Measurements from ENCODE around the gene VSTM2B.
A peak's percentile ranks its signal among the peaks of the same experiment; 100 is the strongest.

Gene VSTM2B

GRCh38 chr19:29590278-29590677 is 64.5 kb downstream of the VSTM2B start:
- Histone ChIP-seq H3K4me2 (no peak overlapping the region), H3K36me3 (no peaks in the 10 kb centered on the region), H4K20me1 (no peaks in the 10 kb centered on the region), H3K27me3 (no peaks in the 10 kb centered on the region), H3K9ac (no peak overlapping the region), H3K9me3 (replicated peaks in 1 of 11) (peaks cover 18 to 26% (median 23%) of the 10 kb centered on the region in 11 experiments), H3K4me3 (no peak overlapping the region), H3K27ac (no peak overlapping the region), H3K4me1 (peaks cover 0 to 20% (median 0%) of the 10 kb centered on the region in 10 experiments; a peak in 2 of 20 replicates)
- no peak for TF ChIP-seq Cebpa-rat (IDR thresholded peaks at IDR 0.05)

GRCh38 chr19:29591670-29592069 is 65.9 kb downstream of the VSTM2B start:
- no peaks in the 10 kb centered on the region for H4K20me1 ChIP-seq
- H3K9me3 ChIP-seq (replicated peaks in 1 of 11): peaks cover 18 to 26% (median 23%) of the 10 kb centered on the region in 11 experiments
- no peak for TF ChIP-seq Cebpa-rat (IDR thresholded peaks at IDR 0.05)
- no peaks in the 10 kb centered on the region for H3K36me3 ChIP-seq
- H3K27me3 ChIP-seq: no peaks in the 10 kb centered on the region
- H3K4me1 ChIP-seq: peaks cover 0 to 10% (median 0%) of the 10 kb centered on the region in 10 experiments; a peak in 2 of 20 replicates
- no peak overlapping the region for H3K27ac ChIP-seq
- no peak overlapping the region for H3K9ac ChIP-seq
- no peak overlapping the region for H3K4me3 ChIP-seq
- H3K4me2 ChIP-seq: no peak overlapping the region

GRCh38 chr19:29593869-29594268 is 68.1 kb downstream of the VSTM2B start:
- H3K9ac ChIP-seq: no peak overlapping the region
- H3K4me1 ChIP-seq: no peaks in the 10 kb centered on the region
- H3K27ac ChIP-seq: no peak overlapping the region
- no peak overlapping the region for H3K4me3 ChIP-seq
- H3K36me3 ChIP-seq: no peaks in the 10 kb centered on the region
- H3K4me2 ChIP-seq: no peak overlapping the region
- no peaks in the 10 kb centered on the region; a peak in 1 of 22 replicates for H3K27me3 ChIP-seq
- no peaks in the 10 kb centered on the region for H4K20me1 ChIP-seq
- no peak for TF ChIP-seq Cebpa-rat (IDR thresholded peaks at IDR 0.05)
- H3K9me3 ChIP-seq (replicated peaks in 1 of 11): peaks cover 13 to 17% (median 15%) of the 10 kb centered on the region in 11 experiments

- H3K36me3 ChIP-seq: no peaks in the 10 kb centered on the region
- TF ChIP-seq Cebpa-rat (IDR thresholded peaks at IDR 0.05): no peak
- no peak overlapping the region for H3K4me3 ChIP-seq
- no peak overlapping the region for H3K4me2 ChIP-seq
- no peak overlapping the region for H3K27ac ChIP-seq
- no peaks in the 10 kb centered on the region for H4K20me1 ChIP-seq
- H3K27me3 ChIP-seq: no peaks in the 10 kb centered on the region; a peak in 1 of 22 replicates
- H3K9ac ChIP-seq: no peak overlapping the region
- no peaks in the 10 kb centered on the region for H3K4me1 ChIP-seq
- H3K9me3 ChIP-seq (replicated peaks in 1 of 11): no peaks in the 10 kb centered on the region
Measured at GRCh38 chr19:29596080-29596727, 70.4 kb downstream of the VSTM2B start.

GRCh38 chr19:29596885-29597525 is 71.2 kb downstream of the VSTM2B start:
- H3K27me3 ChIP-seq: no peaks in the 10 kb centered on the region; a peak in 1 of 22 replicates

GRCh38 chr19:29598036-29598435 is 72.2 kb downstream of the VSTM2B start:
- TF ChIP-seq Cebpa-rat (IDR thresholded peaks at IDR 0.05): no peak
- no peaks in the 10 kb centered on the region; a peak in 1 of 22 replicates for H3K27me3 ChIP-seq
- no peaks in the 10 kb centered on the region for H3K36me3 ChIP-seq
- H4K20me1 ChIP-seq: no peaks in the 10 kb centered on the region
- no peak overlapping the region for H3K4me3 ChIP-seq
- H3K4me1 ChIP-seq: no peaks in the 10 kb centered on the region
- H3K9ac ChIP-seq: no peak overlapping the region
- no peaks in the 10 kb centered on the region for H3K9me3 ChIP-seq (replicated peaks in 1 of 11)
- no peak overlapping the region for H3K4me2 ChIP-seq
- H3K27ac ChIP-seq: no peak overlapping the region

More at GRCh38 chr19:29596885-29597525, 71.2 kb downstream of the VSTM2B start:
- Histone ChIP-seq H3K4me3 (no peak overlapping the region), H3K4me1 (no peaks in the 10 kb centered on the region), H3K9me3 (replicated peaks in 1 of 11) (no peaks in the 10 kb centered on the region), H3K9ac (no peak overlapping the region), H3K36me3 (no peaks in the 10 kb centered on the region), H4K20me1 (no peaks in the 10 kb centered on the region), H3K4me2 (no peak overlapping the region), H3K27ac (no peak overlapping the region)
- no peak for TF ChIP-seq Cebpa-rat (IDR thresholded peaks at IDR 0.05)

GRCh38 chr19:29598496-29598895 is 72.7 kb downstream of the VSTM2B start:
- Histone ChIP-seq H3K27me3 (no peaks in the 10 kb centered on the region; a peak in 1 of 22 replicates), H3K4me1 (no peaks in the 10 kb centered on the region), H4K20me1 (no peaks in the 10 kb centered on the region), H3K27ac (no peak overlapping the region), H3K4me2 (no peak overlapping the region), H3K9ac (no peak overlapping the region), H3K4me3 (no peak overlapping the region), H3K36me3 (no peaks in the 10 kb centered on the region), H3K9me3 (replicated peaks in 1 of 11) (no peaks in the 10 kb centered on the region)
- TF ChIP-seq Cebpa-rat (IDR thresholded peaks at IDR 0.05): no peak

GRCh38 chr19:29603308-29603707 is 77.5 kb downstream of the VSTM2B start:
- Histone ChIP-seq H3K9me3 (replicated peaks in 1 of 11) (no peaks in the 10 kb centered on the region), H3K4me2 (no peak overlapping the region), H3K27ac (no peak overlapping the region), H4K20me1 (no peaks in the 10 kb centered on the region), H3K27me3 (no peaks in the 10 kb centered on the region; a peak in 1 of 22 replicates), H3K4me1 (peaks cover 14 to 19% (median 15%) of the 10 kb centered on the region in 10 experiments), H3K9ac (no peak overlapping the region), H3K4me3 (no peak overlapping the region), H3K36me3 (peaks cover 0 to 2% (median under 1%) of the 10 kb centered on the region in 11 experiments; a peak in 12 of 22 replicates)
- no peak for TF ChIP-seq Cebpa-rat (IDR thresholded peaks at IDR 0.05)

- peak within 1 kb of the TSS; percentile 90 to 96 (median 94) for H3K27ac ChIP-seq
- H3K4me2 ChIP-seq: peak within 1 kb of the TSS; percentile 85 to 96 (median 89)
- no peak for TF ChIP-seq Cebpa-rat (IDR thresholded peaks at IDR 0.05)
Measured at GRCh38 chr19:29605653-29606419, 80.0 kb downstream of the VSTM2B start, which contains the start of gene POP4. Gene POP4, plus strand, starts transcription at chr19:29606283. Its CDS starts 36 bp downstream, at chr19:29606319.

More at GRCh38 chr19:29605653-29606419, 80.0 kb downstream of the VSTM2B start, which contains the start of gene POP4:
- H4K20me1 ChIP-seq: peaks cover 0 to 4% (median 0%) of the 10 kb centered on the region in 11 experiments; a peak in 3 of 22 replicates
- H3K9ac ChIP-seq: peak within 1 kb of the TSS; percentile 88 to 95 (median 92)
- H3K9me3 ChIP-seq (replicated peaks in 1 of 11): no peaks in the 10 kb centered on the region
- H3K4me3 ChIP-seq: peak within 1 kb of the TSS; percentile 76 to 96 (median 84)
- H3K27me3 ChIP-seq: no peaks in the 10 kb centered on the region
- peaks cover 7 to 23% (median 20%) of the 10 kb centered on the region in 11 experiments; a peak in 21 of 22 replicates for H3K36me3 ChIP-seq
- H3K4me1 ChIP-seq: peaks cover 21 to 33% (median 27%) of the 10 kb centered on the region in 10 experiments
